A673 (cell line): ENCODE data around the gene INPP5A.

ENCODE experiments used
- CTCF ChIP-seq: fragments of 300-800, 200-600 bp; sonication (generic); conservative IDR thresholded peaks from 2 replicates; pipeline ENCODE4 v1.5.1; 2017; ENCODE audit warnings: low read depth, mild to moderate bottlenecking, antibody characterized with exemption, low read length, moderate library complexity, mixed read lengths
- EZH2 ChIP-seq: fragments of 200-600 bp; sonication (generic); IDR thresholded peaks from 2 replicates; pipeline ENCODE4 v1.6.1; 2017; ENCODE audit warnings: borderline replicate concordance, low read depth, mild to moderate bottlenecking, mixed read lengths, antibody characterized with exemption, low read length; ENCODE audit not compliant: poor library complexity, severe bottlenecking

GRCh38 chr10:132541601-132542011 lies 4.0 kb downstream of the INPP5A start:
- TF ChIP-seq CTCF (no peak), EZH2 (no peak)
